Middle frontal gyrus (tissue), 1 donor: ENCODE measurements around the gene SMIM31.
A peak's percentile ranks its signal among the peaks of the same experiment; 100 is the strongest.

Experiments used
- DNase-seq: peaks from one replicate; pipeline ENCODE4 v3.0.0-alpha.2; 2015; ENCODE audit warnings: low spot score; ENCODE audit errors: extremely low spot score

The SMIM31 gene

GRCh38 chr4:164753873-164754488 is at the start of gene SMIM31:
Gene SMIM31, plus strand, starts transcription at chr4:164754131. Its CDS starts 16,313 bp downstream, at chr4:164770444.
- DNase-seq, result no peak

- no peak for DNase-seq
These were observed 47.3 kb upstream of the SMIM31 start for GRCh38 chr4:164706675-164707074.

- DNase-seq, result no peak
These were observed 37.0 kb upstream of the SMIM31 start for GRCh38 chr4:164716901-164717300.

GRCh38 chr4:164718827-164719226 is 35.1 kb upstream of the SMIM31 start:
- no peak for DNase-seq

- no peak for DNase-seq
These were observed 28.9 kb upstream of the SMIM31 start for GRCh38 chr4:164725066-164725465.

- DNase-seq, result no peak
These were observed 23.1 kb upstream of the SMIM31 start for GRCh38 chr4:164730705-164731393.

- peak; percentile 62 for DNase-seq
These were observed 22.0 kb upstream of the SMIM31 start for GRCh38 chr4:164731827-164732474.

GRCh38 chr4:164734484-164734883 is 19.4 kb upstream of the SMIM31 start:
- DNase-seq, result no peak

GRCh38 chr4:164748375-164748774 is 5.6 kb upstream of the SMIM31 start:
- DNase-seq, result no peak

GRCh38 chr4:164755432-164755831 is 1.5 kb downstream of the SMIM31 start:
- DNase-seq, result no peak

- no peak for DNase-seq
These were observed 2.8 kb downstream of the SMIM31 start for GRCh38 chr4:164756686-164757085.

- DNase-seq, result no peak
These were observed 7.3 kb downstream of the SMIM31 start for GRCh38 chr4:164761241-164761640.

GRCh38 chr4:164761746-164762275 is 7.9 kb downstream of the SMIM31 start:
- no peak for DNase-seq

- no peak for DNase-seq
These were observed 11.2 kb downstream of the SMIM31 start for GRCh38 chr4:164765096-164765495.

- no peak for DNase-seq
These were observed 11.9 kb downstream of the SMIM31 start for GRCh38 chr4:164765833-164766232.

- DNase-seq, result no peak
These were observed 14.6 kb downstream of the SMIM31 start for GRCh38 chr4:164768516-164768915.

- no peak for DNase-seq
These were observed 16.2 kb downstream of the SMIM31 start for GRCh38 chr4:164770010-164770724.

- DNase-seq, result no peak
These were observed 17.2 kb downstream of the SMIM31 start for GRCh38 chr4:164771088-164771487.

- DNase-seq, result no peak
These were observed 18.1 kb downstream of the SMIM31 start for GRCh38 chr4:164772076-164772475.

GRCh38 chr4:164779080-164779479 is 25.1 kb downstream of the SMIM31 start:
- no peak for DNase-seq

- peak; percentile 20 for DNase-seq
These were observed 25.9 kb downstream of the SMIM31 start for GRCh38 chr4:164779811-164780216.

- DNase-seq, result no peak
These were observed 26.9 kb downstream of the SMIM31 start for GRCh38 chr4:164780839-164781238.
